Endothelial cell of umbilical vein (primary cell): Measurements from ENCODE around the gene SEC14L6. TPM values are rescaled to one million over a fixed set of nuclear protein-coding genes. Genes with fewer than 3 reads are reported as not detected.

Experiments
- BruUV-seq: library from RNA; stranded (reverse); fragments of 400-500 nt; replicated peaks from 2 replicates; lab custom pipeline; 2021; lab: Mats Ljungman, UMichigan
- CTCF ChIA-PET: fragments of 300-600, 350-600 bp; sonication (Branson Sonifier 250); formaldehyde crosslinking; loops from one replicate; lab custom pipeline; 2021; ENCODE audit warnings: antibody characterized with exemption, inconsistent platforms; lab: Charles Lee
- POLR2A ChIA-PET: fragments of 300-600, 350-600 bp; sonication (Branson Sonifier 250); formaldehyde crosslinking; loops from one replicate; lab custom pipeline; 2021; ENCODE audit warnings: antibody characterized with exemption, inconsistent platforms; lab: Charles Lee
- DNase-seq: peaks from one replicate; pipeline ENCODE4 v3.0.0-alpha.2; 2011; ENCODE audit warnings: low read depth, low spot score
- FAIRE-seq: peaks from 2 replicates; lab custom pipeline; 2011; peaks lifted over from hg19 to GRCh38; lab: Jason Lieb, UNC
- H2AFZ ChIP-seq: 2 replicates; pipeline ENCODE4 v1.6.0; 2012; ENCODE audit warnings: low read depth, low read length, control low read depth, inconsistent platforms
- H3K27ac ChIP-seq: 2 replicates; pipeline ENCODE4 v1.5.1; 2011; ENCODE audit warnings: low read depth, mild to moderate bottlenecking, control low read depth, low read length, moderate library complexity; ENCODE audit not compliant: insufficient read depth
- H3K27me3 ChIP-seq, 2 experiments: 2 replicates each; pipeline versions ENCODE4 v1.6.0 to v1.6.1; 2011; ENCODE audit warnings: low read length in 2 of 2, mixed read lengths in 1 of 2; ENCODE audit not compliant: control insufficient read depth in 2 of 2, insufficient read depth in 2 of 2
- H3K36me3 ChIP-seq, 2 experiments: 2 replicates in 1 of 2; 3 replicates in 1 of 2; pipeline ENCODE4 v1.5.1; 2011; ENCODE audit warnings: low read length in 2 of 2, mild to moderate bottlenecking in 1 of 2, moderate library complexity in 1 of 2; ENCODE audit not compliant: control insufficient read depth in 2 of 2, insufficient read depth in 2 of 2; ENCODE audit errors: extremely low read depth in 1 of 2
- H3K4me1 ChIP-seq: 3 replicates; pipeline ENCODE4 v1.5.1; 2011; ENCODE audit warnings: mild to moderate bottlenecking, low read length; ENCODE audit not compliant: control insufficient read depth, insufficient read depth; ENCODE audit errors: extremely low read depth
- H3K4me2 ChIP-seq: 2 replicates; pipeline ENCODE4 v1.6.1; 2011; ENCODE audit warnings: low read length, control low read depth, mixed read lengths; ENCODE audit not compliant: insufficient read depth
- H3K4me3 ChIP-seq, 3 experiments: fragments of 200-600 bp in 1 of 3; sonication (generic), shearing (Covaris generic) in 1 of 3; replicated peaks in 1 of 3; 2 replicates each; pipeline ENCODE4 v1.5.1; 2011 to 2016; ENCODE audit warnings: control low read depth in 3 of 3, low read length in 3 of 3, mild to moderate bottlenecking in 2 of 3, inconsistent platforms in 1 of 3, low read depth in 1 of 3, moderate library complexity in 1 of 3; ENCODE audit not compliant: insufficient read depth in 1 of 3
- H3K79me2 ChIP-seq: 2 replicates; pipeline ENCODE4 v1.6.0; 2012; ENCODE audit warnings: low read length, inconsistent platforms; ENCODE audit not compliant: control insufficient read depth, insufficient read depth
- H3K9ac ChIP-seq: replicated peaks from 2 replicates; pipeline ENCODE3; 2011; ENCODE audit warnings: low read length, control low read depth; ENCODE audit not compliant: insufficient read depth; ENCODE audit errors: extremely low read depth
- H3K9me1 ChIP-seq: replicated peaks from 3 replicates; pipeline ENCODE4 v1.6.0; 2011; ENCODE audit warnings: mild to moderate bottlenecking, low read length; ENCODE audit not compliant: control insufficient read depth, insufficient read depth; ENCODE audit errors: extremely low read depth
- H3K9me3 ChIP-seq: replicated peaks from 2 replicates; pipeline ENCODE4 v1.5.1; 2012; ENCODE audit warnings: low read length, inconsistent platforms; ENCODE audit not compliant: control insufficient read depth, insufficient read depth
- H4K20me1 ChIP-seq: replicated peaks from 2 replicates; pipeline ENCODE3; 2011; ENCODE audit warnings: mild to moderate bottlenecking, low read length; ENCODE audit not compliant: control insufficient read depth, insufficient read depth; ENCODE audit errors: extremely low read depth
- CTCF ChIP-seq, 2 donors: IDR thresholded peaks; 1 replicate in 1 of 2; 2 replicates in 1 of 2; pipeline ENCODE4 v1.5.1; 2011; ENCODE audit warnings: low read length in 2 of 2, mild to moderate bottlenecking in 2 of 2, moderate library complexity in 2 of 2, control low read depth in 1 of 2, inconsistent platforms in 1 of 2, low read depth in 1 of 2; ENCODE audit not compliant: insufficient read depth in 1 of 2; ENCODE audit errors: extremely low read depth in 1 of 2
- EZH2 ChIP-seq: IDR thresholded peaks from 2 replicates; pipeline ENCODE4 v1.6.1; 2012; ENCODE audit warnings: borderline replicate concordance, low read depth, mild to moderate bottlenecking, moderate library complexity, low read length, inconsistent platforms; ENCODE audit not compliant: severe bottlenecking
- FOS ChIP-seq: IDR thresholded peaks from 2 replicates; pipeline ENCODE4 v1.6.1; 2011; ENCODE audit warnings: mild to moderate bottlenecking, low read length, moderate library complexity, borderline replicate concordance; ENCODE audit not compliant: insufficient read depth
- GATA2 ChIP-seq: IDR thresholded peaks from 2 replicates; pipeline ENCODE4 v1.7.0; 2011; ENCODE audit warnings: low read depth, mild to moderate bottlenecking, moderate library complexity, mixed read lengths, low read length; ENCODE audit not compliant: insufficient read length, insufficient read depth
- JUN ChIP-seq: IDR thresholded peaks from 2 replicates; pipeline ENCODE4 v1.6.1; 2011; ENCODE audit warnings: borderline replicate concordance, low read depth; ENCODE audit not compliant: insufficient read length, insufficient read depth
- MYC ChIP-seq: IDR thresholded peaks from one replicate; pipeline ENCODE4 v1.6.1; 2011; ENCODE audit warnings: mild to moderate bottlenecking, low read depth, low read length
- POLR2A ChIP-seq: IDR thresholded peaks from 2 replicates; pipeline ENCODE4 v1.6.1; 2012; ENCODE audit warnings: low read depth, mild to moderate bottlenecking, control low read depth, low read length
- POLR2AphosphoS5 ChIP-seq: IDR thresholded peaks from 2 replicates; pipeline ENCODE4 v1.6.1; 2012; ENCODE audit warnings: low read depth, mild to moderate bottlenecking, control low read depth, low read length, moderate library complexity; ENCODE audit not compliant: insufficient read depth
- dilution Hi-C: fragments of 300-500 bp; cut with MboI; formaldehyde crosslinking; loops from one replicate; pipeline ENCODE4 v1.15.0; 2019; ENCODE audit warnings: low sequenced_read_pairs; ENCODE audit not compliant: extremely low pct_ligation_motif_present
- intact Hi-C: fragments of 100-400 bp; cut with micrococcal nuclease; formaldehyde crosslinking; loops from one replicate; pipeline ENCODE4 v1.10.0; 2022
- polyA plus RNA-seq, 4 experiments: library from polyadenylated mRNA; depleted of rRNA in 3 of 4; stranded (reverse) in 3 of 4; unstranded in 1 of 4; fragments of >200 nt; gene quantifications; 2 replicates each; pipeline versions ENCODE4 v1.2.1 to v1.2.3, GENCODE V29; 2011 to 2012; ENCODE audit warnings: missing spikeins in 1 of 4
- total RNA-seq: library from RNA; stranded (reverse); gene quantifications from 2 replicates; pipeline ENCODE4 v1.2.3, GENCODE V29; 2021
- TF ChIP-seq, protein P1 (sequence below): IDR thresholded peaks from 2 replicates; pipeline ENCODE4 v1.6.1; 2011; ENCODE audit not compliant: insufficient read depth, insufficient read length

Gene SEC14L6
- total and polyA plus RNA-seq, 2 donors (not counting 3 experiments of a cell fraction or from before 2014, with no cell fraction given): 0.04 to 0.15 TPM

DNA sequence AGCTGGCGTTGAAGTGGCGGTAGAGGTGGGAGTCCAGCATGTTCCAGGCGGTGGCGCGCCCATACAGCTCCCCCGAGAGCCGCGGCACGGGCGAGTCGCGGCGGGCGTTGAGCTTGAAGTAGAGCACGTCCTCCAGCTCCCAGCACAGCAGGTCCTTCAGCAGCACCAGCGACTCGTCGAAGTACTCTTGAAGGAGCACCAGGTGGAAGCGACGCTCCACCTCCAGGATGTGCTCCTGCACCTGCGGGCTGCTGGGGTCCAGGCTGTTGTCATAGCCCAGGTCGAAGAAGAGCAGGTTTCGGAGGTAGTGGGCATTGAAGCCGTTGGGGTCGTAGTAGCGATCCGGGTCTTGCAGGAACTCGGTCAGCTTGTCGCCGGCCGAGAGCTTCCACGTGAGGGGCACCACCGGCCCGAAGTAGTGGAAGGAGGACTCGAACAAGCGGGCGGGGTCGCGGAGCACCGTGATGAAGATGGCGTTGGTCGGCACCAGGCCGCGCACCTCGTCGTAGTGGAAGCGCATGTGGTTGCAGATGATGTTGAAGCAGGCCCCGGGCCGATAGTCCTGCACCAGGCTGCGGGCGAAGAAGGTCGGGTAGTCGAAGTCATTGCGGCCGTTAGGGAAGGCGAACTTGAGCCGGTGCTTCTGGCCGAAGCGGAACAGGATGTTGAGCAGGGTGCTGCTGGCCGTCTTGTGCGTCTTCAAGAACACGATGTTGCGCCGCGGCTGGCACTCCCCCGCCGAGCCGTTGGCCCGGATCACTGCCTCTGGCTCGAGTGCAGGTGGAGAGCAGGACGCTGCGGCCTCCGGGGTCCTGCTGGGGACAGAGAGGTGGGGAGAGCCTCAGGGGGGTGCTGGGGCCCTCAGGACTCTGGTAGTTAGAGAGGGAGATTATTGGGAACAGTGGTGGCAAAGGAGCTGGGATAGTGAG lies 9.0 kb upstream of the SEC14L6 start:
- intact Hi-C loops (no loop called here), dilution Hi-C loops (no loop called here)
- Histone ChIP-seq H3K9me3 (no peaks in the 10 kb centered on the region), H3K9ac (no peak overlapping the region), H4K20me1 (no peaks in the 10 kb centered on the region), H3K9me1 (no peaks in the 10 kb centered on the region), H3K36me3 (no peaks in the 10 kb centered on the region), H3K4me2 (no peak overlapping the region), H3K4me3 (no peak overlapping the region), H3K79me2 (no peaks in the 10 kb centered on the region), H3K4me1 (no peaks in the 10 kb centered on the region), H3K27ac (no peak overlapping the region), H2AFZ (no peak overlapping the region), H3K27me3 (no peaks in the 10 kb centered on the region)
- TF ChIP-seq FOS: no peak
- no peak for TF ChIP-seq GATA2
- TF ChIP-seq, protein P1, sequence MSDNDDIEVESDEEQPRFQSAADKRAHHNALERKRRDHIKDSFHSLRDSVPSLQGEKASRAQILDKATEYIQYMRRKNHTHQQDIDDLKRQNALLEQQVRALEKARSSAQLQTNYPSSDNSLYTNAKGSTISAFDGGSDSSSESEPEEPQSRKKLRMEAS: no peak
- BruUV-seq: no TSS peak
- FAIRE-seq (no peak), DNase-seq (no peak)
- CTCF ChIA-PET: interaction anchor here (1.0 kb wide), 1 partner anchor 11 kb away, joined by 3 read pairs; no protein-coding TSS in a partner anchor
- POLR2A ChIA-PET: no interaction called here

- H3K9me3 ChIP-seq: no peaks in the 10 kb centered on the region
- no peaks in the 10 kb centered on the region for H3K36me3 ChIP-seq
- TF ChIP-seq CTCF (IDR thresholded peaks at IDR 0.05; ENCODE audit: extremely low read depth in 1 of 2, insufficient read depth in 1 of 2, low read depth in 1 of 2, low read length in 2 of 2) (no peak), POLR2A (no peak), FOS (no peak), MYC (no peak), EZH2 (no peak), GATA2 (no peak), JUN (no peak), POLR2AphosphoS5 (no peak)
- TF ChIP-seq, protein P1: no peak
- dilution Hi-C loops: no loop called here
- intact Hi-C loops: no loop called here
- peaks cover 0 to 2% of the 10 kb centered on the region in 2 experiments for H3K27me3 ChIP-seq
- no peaks in the 10 kb centered on the region for H3K9me1 ChIP-seq
- CTCF ChIA-PET: no interaction called here
- H4K20me1 ChIP-seq: no peaks in the 10 kb centered on the region
- DNase-seq (no peak), FAIRE-seq (no peak)
- H3K79me2 ChIP-seq: no peaks in the 10 kb centered on the region
- no peak overlapping the region for H2AFZ ChIP-seq
- POLR2A ChIA-PET: no interaction called here
- H3K27ac ChIP-seq: no peak overlapping the region
- no peak overlapping the region for H3K4me3 ChIP-seq
- H3K4me2 ChIP-seq: no peak overlapping the region
- no peak overlapping the region for H3K9ac ChIP-seq
- BruUV-seq: no TSS peak
- no peaks in the 10 kb centered on the region for H3K4me1 ChIP-seq
These were observed 7.4 kb upstream of the SEC14L6 start for GRCh38 chr22:30553971-30554370.
